Measurements from ENCODE around the gene POTEF.
"Not testable (repeated sequence)": the region's sequence is repeated elsewhere in the genome, so short reads cannot be mapped to it uniquely, and the experiment has no call there.

- not testable (repeated sequence) for TF ChIP-seq EZH2 (IDR thresholded peaks at IDR 0.05; ENCODE audit: borderline replicate concordance, low read length); CTCF (conservative IDR thresholded peaks at IDR 0.05 in 1 of 2, IDR thresholded peaks at IDR 0.05 in 1 of 2; ENCODE audit: extremely low read depth in 1 of 2, insufficient read depth in 1 of 2, low read depth in 1 of 2, low read length in 2 of 2)
Measured at GRCh38 chr2:130056336-130056735, 72.7 kb downstream of the POTEF start.
